ENCODE data around the gene TMEM61. TPM values are rescaled to one million over a fixed set of nuclear protein-coding genes. Genes with fewer than 3 reads are reported as not detected.

TMEM61 gene
- total RNA-seq, 1 experiment from 2014 or later, result 0.95 TPM

- no TSS peak for BruUV-seq (replicated peaks)
- no peaks in the 10 kb centered on the region for H3K9me3 ChIP-seq (ENCODE audit: low read length)
- ChIA-PET CTCF (no interaction called here), POLR2A (ENCODE audit: unreplicated experiment) (no interaction called here)
- H3K4me1 ChIP-seq (ENCODE audit: insufficient read depth, low read length), result no peaks in the 10 kb centered on the region
- no peaks in the 10 kb centered on the region for H3K36me3 ChIP-seq (ENCODE audit: low read depth, low read length)
- no peak overlapping the region for H2AFZ ChIP-seq (ENCODE audit: low read length)
- no peaks in the 10 kb centered on the region for H4K20me1 ChIP-seq (ENCODE audit: low read length)
- no peak for DNase-seq
- H3F3A ChIP-seq (ENCODE audit: low read length, unreplicated experiment), result no peaks in the 10 kb centered on the region
- intact Hi-C loops (cut with micrococcal nuclease), result no loop called here
- H3K79me2 ChIP-seq (ENCODE audit: low read length), result no peaks in the 10 kb centered on the region
- no peak for ATAC-seq
- H3K4me3 ChIP-seq (ENCODE audit: low read length), result no peak overlapping the region
- no peaks in the 10 kb centered on the region for H3K9me2 ChIP-seq (replicated peaks; ENCODE audit: low read length)
- TF ChIP-seq EZH2 (IDR thresholded peaks at IDR 0.05; ENCODE audit: low read length, unreplicated experiment) (no peak), EZH2phosphoT487 (IDR thresholded peaks at IDR 0.05; ENCODE audit: borderline replicate concordance, low read length) (no peak), CTCF (conservative IDR thresholded peaks at IDR 0.05; ENCODE audit: low read depth, low read length) (no peak)
- H3K4me2 ChIP-seq (ENCODE audit: low read length), result no peak overlapping the region
- no peaks in the 10 kb centered on the region; the same call in 1 of the 2 replicates for H3K27me3 ChIP-seq (ENCODE audit: low read length)
- no peak overlapping the region for H3K9ac ChIP-seq (ENCODE audit: low read length)
- H3K27ac ChIP-seq (ENCODE audit: low read length), result no peak overlapping the region
Measured at GRCh38 chr1:55033265-55033614, 52.8 kb downstream of the TMEM61 start.

- H3K4me1 ChIP-seq (ENCODE audit: insufficient read depth, low read length), result peaks cover 5% of the 10 kb centered on the region; the same call in 1 of the 2 replicates
- H3K9ac ChIP-seq (ENCODE audit: low read length), result no peak overlapping the region
- peaks cover under 1% of the 10 kb centered on the region; the same call in 1 of the 2 replicates for H3K27me3 ChIP-seq (ENCODE audit: low read length)
- no peaks in the 10 kb centered on the region for H3K36me3 ChIP-seq (ENCODE audit: low read depth, low read length)
- H3K9me3 ChIP-seq (ENCODE audit: low read length), result no peaks in the 10 kb centered on the region
- H2AFZ ChIP-seq (ENCODE audit: low read length), result no peak overlapping the region
- H3K79me2 ChIP-seq (ENCODE audit: low read length), result no peaks in the 10 kb centered on the region
- H3K27ac ChIP-seq (ENCODE audit: low read length), result no peak overlapping the region
- no peaks in the 10 kb centered on the region for H3F3A ChIP-seq (ENCODE audit: low read length, unreplicated experiment)
- no peak for TF ChIP-seq EZH2 (IDR thresholded peaks at IDR 0.05; ENCODE audit: low read length, unreplicated experiment)
- TF ChIP-seq EZH2phosphoT487 (IDR thresholded peaks at IDR 0.05; ENCODE audit: borderline replicate concordance, low read length), result no peak
- TF ChIP-seq CTCF (conservative IDR thresholded peaks at IDR 0.05; ENCODE audit: low read depth, low read length), result no peak
- no peaks in the 10 kb centered on the region for H3K9me2 ChIP-seq (replicated peaks; ENCODE audit: low read length)
- ATAC-seq (no peak), DNase-seq (no peak)
- intact Hi-C loops (cut with micrococcal nuclease), result no loop called here
- no peaks in the 10 kb centered on the region for H4K20me1 ChIP-seq (ENCODE audit: low read length)
- POLR2A ChIA-PET (ENCODE audit: unreplicated experiment), result no interaction called here
- H3K4me2 ChIP-seq (ENCODE audit: low read length), result no peak overlapping the region
- no peak overlapping the region for H3K4me3 ChIP-seq (ENCODE audit: low read length)
- CTCF ChIA-PET, result no interaction called here
- BruUV-seq (replicated peaks), result no TSS peak
Measured at GRCh38 chr1:55034476-55035133, 54.2 kb downstream of the TMEM61 start.

- DNase-seq (peak; percentile 13), ATAC-seq (no peak)
- Histone ChIP-seq H3K4me2 (ENCODE audit: low read length) (no peak overlapping the region), H3K9me2 (replicated peaks; ENCODE audit: low read length) (no peaks in the 10 kb centered on the region), H3K4me1 (ENCODE audit: insufficient read depth, low read length) (peaks cover 11% of the 10 kb centered on the region; the same call in 1 of the 2 replicates), H3K9me3 (ENCODE audit: low read length) (no peaks in the 10 kb centered on the region), H3K9ac (ENCODE audit: low read length) (no peak overlapping the region), H3K79me2 (ENCODE audit: low read length) (no peaks in the 10 kb centered on the region), H4K20me1 (ENCODE audit: low read length) (no peaks in the 10 kb centered on the region), H3K36me3 (ENCODE audit: low read depth, low read length) (no peaks in the 10 kb centered on the region), H3F3A (ENCODE audit: low read length, unreplicated experiment) (no peaks in the 10 kb centered on the region), H2AFZ (ENCODE audit: low read length) (no peak overlapping the region), H3K27ac (ENCODE audit: low read length) (no peak overlapping the region), H3K4me3 (ENCODE audit: low read length) (no peak overlapping the region), H3K27me3 (ENCODE audit: low read length) (peaks cover 8% of the 10 kb centered on the region)
- TF ChIP-seq CTCF (conservative IDR thresholded peaks at IDR 0.05; ENCODE audit: low read depth, low read length) (peak; percentile 29; the same call in 1 of the 2 replicates), EZH2phosphoT487 (IDR thresholded peaks at IDR 0.05; ENCODE audit: borderline replicate concordance, low read length) (no peak), EZH2 (IDR thresholded peaks at IDR 0.05; ENCODE audit: low read length, unreplicated experiment) (no peak)
- BruUV-seq (replicated peaks), result no TSS peak
- ChIA-PET POLR2A (ENCODE audit: unreplicated experiment) (no interaction called here), CTCF (no interaction called here)
- intact Hi-C loops (cut with micrococcal nuclease), result no loop called here
Measured at GRCh38 chr1:55035904-55036303, 55.5 kb downstream of the TMEM61 start.

All from PC-3 (cell line).